GM12878 (cell line): ENCODE data around the gene MS4A7. TPM values are rescaled to one million over a fixed set of nuclear protein-coding genes. Genes with fewer than 3 reads are reported as not detected.

Experiments
- ATAC-seq: fragments of 200-7000 bp; cut with Tn5 transposase; 3 replicates; pipeline ENCODE4 v1.9.1; 2020; ENCODE audit warnings: mild to moderate bottlenecking, moderate library complexity
- BruUV-seq: library from RNA; stranded (reverse); fragments of 400-500 nt; replicated peaks from 2 replicates; lab custom pipeline; 2021; lab: Mats Ljungman, UMichigan
- CTCF ChIA-PET: fragments of 300-600 bp; sonication (Branson Sonifier 250); formaldehyde crosslinking; extraction: SDS; loops from one replicate; lab custom pipeline; 2021; ENCODE audit warnings: inconsistent platforms; lab: Yijun Ruan, JAX
- POLR2A ChIA-PET: fragments of 350-600 bp; formaldehyde crosslinking; extraction: SDS; loops from one replicate; lab custom pipeline; 2021; ENCODE audit warnings: inconsistent platforms; lab: Charles Lee
- RAD21 ChIA-PET: fragments of 300-600 bp; sonication (Branson Sonifier 250); formaldehyde crosslinking; loops from one replicate; lab custom pipeline; 2023; ENCODE audit warnings: antibody characterized with exemption; ENCODE audit not compliant: unreplicated experiment; lab: Charles Lee
- SMC1A ChIA-PET: fragments of 300-600 bp; sonication (Branson Sonifier 250); formaldehyde crosslinking; loops from one replicate; lab custom pipeline; 2023; ENCODE audit not compliant: unreplicated experiment, uncharacterized antibody; lab: Charles Lee
- DNase-seq: peaks from one replicate; pipeline ENCODE4 v3.0.0-alpha.2; 2011; ENCODE audit warnings: low read depth, low spot score
- FAIRE-seq: peaks from 3 replicates; lab custom pipeline; 2011; peaks lifted over from hg19 to GRCh38; lab: Jason Lieb, UNC
- H2AFZ ChIP-seq: 2 replicates; pipeline ENCODE4 v1.6.0; 2011; ENCODE audit warnings: low read depth, low read length, control low read depth; ENCODE audit not compliant: control insufficient read depth
- H3K27ac ChIP-seq: 2 replicates; pipeline ENCODE4 v1.5.1; 2011; ENCODE audit warnings: control low read depth; ENCODE audit not compliant: control insufficient read depth, insufficient read depth
- H3K27me3 ChIP-seq, 2 experiments: replicated peaks in 1 of 2; 2 replicates each; pipeline versions ENCODE4 v1.6.0 to v1.6.1; 2011; ENCODE audit warnings: low read length in 1 of 2; ENCODE audit not compliant: control insufficient read depth in 2 of 2, insufficient read depth in 2 of 2
- H3K36me3 ChIP-seq, 2 experiments: 2 replicates each; pipeline ENCODE4 v1.5.1; 2011; ENCODE audit warnings: low read length in 1 of 2; ENCODE audit not compliant: control insufficient read depth in 2 of 2, insufficient read depth in 2 of 2
- H3K4me1 ChIP-seq: 2 replicates; pipeline ENCODE4 v1.6.1; 2011; ENCODE audit warnings: mild to moderate bottlenecking, low read length, moderate library complexity, mixed read lengths; ENCODE audit not compliant: control insufficient read depth, insufficient read depth
- H3K4me2 ChIP-seq: 2 replicates; pipeline ENCODE4 v1.6.0; 2011; ENCODE audit warnings: control low read depth; ENCODE audit not compliant: control insufficient read depth, insufficient read depth
- H3K4me3 ChIP-seq: fragments of 200-600 bp; sonication (generic); 2 replicates; pipeline ENCODE4 v1.5.1; 2016
- H3K79me2 ChIP-seq: 2 replicates; pipeline ENCODE4 v1.6.0; 2011; ENCODE audit warnings: low read length; ENCODE audit not compliant: control insufficient read depth, insufficient read depth
- H3K9ac ChIP-seq: 2 replicates; pipeline ENCODE4 v1.8.0; 2011; ENCODE audit warnings: low read length, control low read depth, mixed read lengths; ENCODE audit not compliant: control insufficient read depth, insufficient read depth
- H3K9me3 ChIP-seq: replicated peaks from 3 replicates; pipeline ENCODE4 v1.5.1; 2011; ENCODE audit warnings: mild to moderate bottlenecking, low read length; ENCODE audit not compliant: control insufficient read depth, insufficient read depth
- H4K20me1 ChIP-seq: 2 replicates; pipeline ENCODE4 v1.6.0; 2011; ENCODE audit not compliant: control insufficient read depth, insufficient read depth
- ATF7 ChIP-seq: fragments of 450-650 bp; IDR thresholded peaks from 2 replicates; pipeline ENCODE4 v1.6.1; 2016; ENCODE audit warnings: low read depth, mild to moderate bottlenecking
- BMI1 ChIP-seq: fragments of 450-650 bp; IDR thresholded peaks from 2 replicates; pipeline ENCODE4 v1.6.1; 2016; ENCODE audit warnings: mild to moderate bottlenecking, moderate library complexity, borderline replicate concordance
- EED ChIP-seq: sonication (generic); IDR thresholded peaks from 2 replicates; pipeline ENCODE4 v1.6.1; 2016; ENCODE audit warnings: antibody characterized with exemption, low read depth
- ELK1 ChIP-seq: IDR thresholded peaks from 2 replicates; pipeline ENCODE4 v1.6.1; 2012; ENCODE audit warnings: low read depth, low read length, improper control_type of control experiment
- NR2C2 ChIP-seq: IDR thresholded peaks from 2 replicates; pipeline ENCODE4 v1.6.1; 2011; ENCODE audit warnings: borderline replicate concordance, low read depth; ENCODE audit not compliant: control insufficient read depth, insufficient read length
- PAX5 ChIP-seq: IDR thresholded peaks from 2 replicates; pipeline ENCODE4 v1.6.1; 2011; ENCODE audit warnings: low read depth, low read length, borderline replicate concordance
- PKNOX1 ChIP-seq: fragments of 450-650 bp; IDR thresholded peaks from 2 replicates; pipeline ENCODE4 v1.6.1; 2016; ENCODE audit warnings: mild to moderate bottlenecking
- WGBS: methylation state at CpG from one replicate; pipeline ENCODE4 v1.1.6; 2016; ENCODE audit warnings: low lambda C conversion rate; ENCODE audit not compliant: insufficient replicate concordance, insufficient coverage; ENCODE audit errors: missing lambda C conversion rate; 5-methylcytosine and 5-hydroxymethylcytosine counted together
- in situ Hi-C: fragments of 300-500 bp; cut with MboI; formaldehyde crosslinking; loops from 9 replicates; pipeline ENCODE4 v1.14.3; 2018; ENCODE audit warnings: mixed read lengths
- intact Hi-C: fragments of 100-400 bp; cut with micrococcal nuclease; formaldehyde crosslinking; loops from one replicate; pipeline ENCODE4 v1.14.2; 2022; ENCODE audit not compliant: unreplicated experiment
- polyA plus RNA-seq, 11 experiments: library from polyadenylated mRNA; depleted of rRNA in 4 of 11; unstranded in 6 of 11; stranded (reverse) in 5 of 11; fragments of >200 nt; fragmentation: Nextera tagmentation in 4 of 11; fragmentation: Illumina TruSeq in 1 of 11; extraction: Ambion mirVana in 4 of 11; extraction: Trizol in 1 of 11; gene quantifications; 1 replicate in 1 of 11; 2 replicates in 10 of 11; pipeline versions ENCODE4 v1.2.1 to v1.2.3, GENCODE V29; 2011 to 2016; ENCODE audit warnings: inconsistent platforms in 2 of 11, missing spikeins in 2 of 11, low read depth in 1 of 11
- total RNA-seq, 4 experiments: library from RNA; depleted of rRNA in 3 of 4; stranded (reverse); fragments of >200 nt in 3 of 4; fragmentation: Illumina TruSeq in 1 of 4; extraction: Trizol in 1 of 4; gene quantifications; 2 replicates each; pipeline versions ENCODE4 v1.2.1 to v1.2.3, GENCODE V29; 2013 to 2021
- TF ChIP-seq, protein P1 (sequence below): fragments of 450-650 bp; IDR thresholded peaks from 2 replicates; pipeline ENCODE4 v1.6.1; 2016; ENCODE audit warnings: mild to moderate bottlenecking, moderate library complexity, borderline replicate concordance
- TF ChIP-seq, protein P2 (sequence below): fragments of 450-650 bp; formaldehyde crosslinking; IDR thresholded peaks from 2 replicates; pipeline ENCODE4 v1.4.0; 2022; ENCODE audit warnings: mild to moderate bottlenecking, moderate library complexity
- TF ChIP-seq, protein P3 (sequence below): fragments of 450-650 bp; IDR thresholded peaks from 2 replicates; pipeline ENCODE4 v1.6.1; 2017; ENCODE audit warnings: antibody characterized with exemption, mild to moderate bottlenecking, moderate library complexity

Gene MS4A7
- total and polyA plus RNA-seq, 10 of the 15 experiments (the other 5 are each of a cell fraction or from before 2014, with no cell fraction given): 1.7 to 17.0 (median 3.7) TPM

GRCh38 chr11:60349990-60350389 is 28.3 kb upstream of the MS4A7 start:
- Histone ChIP-seq H3K4me3 (no peak overlapping the region), H3K9ac (no peak overlapping the region), H2AFZ (no peak overlapping the region), H3K27me3 (no peaks in the 10 kb centered on the region), H3K27ac (no peak overlapping the region), H3K79me2 (no peaks in the 10 kb centered on the region), H3K4me2 (no peak overlapping the region), H4K20me1 (no peaks in the 10 kb centered on the region), H3K9me3 (peaks cover 6% of the 10 kb centered on the region; the same call in 2 of the 3 replicates), H3K4me1 (peaks cover 11% of the 10 kb centered on the region), H3K36me3 (no peaks in the 10 kb centered on the region)
- RAD21 ChIA-PET: interaction anchor here (0.8 to 2.8 kb wide), 3 partner anchors 13 to 268 kb away, joined by 3 to 20 read pairs (median 13); no protein-coding TSS in a partner anchor
- BruUV-seq: no TSS peak
- FAIRE-seq (no peak), DNase-seq (no peak), ATAC-seq (no peak)
- SMC1A ChIA-PET: interaction anchor here (0.7 to 2.4 kb wide), 6 partner anchors 13 to 264 kb away, joined by 3 to 14 read pairs (median 4); partner anchors contain the start of gene MS4A1
- CTCF ChIA-PET: interaction anchor here (1.0 to 9.9 kb wide), 8 partner anchors 10 to 268 kb away, joined by 3 to 200 read pairs (median 10); no protein-coding TSS in a partner anchor
- in situ Hi-C loops (no loop called here), intact Hi-C loops (loop anchor here (5.0 to 10.0 kb wide), 2 partner anchors 137 to 525 kb away; no protein-coding TSS in a partner anchor)
- POLR2A ChIA-PET: no interaction called here
- WGBS: 89% methylated on average over 1 of the region's 1 CpG
- no peak for TF ChIP-seq ELK1
- TF ChIP-seq, protein P1, sequence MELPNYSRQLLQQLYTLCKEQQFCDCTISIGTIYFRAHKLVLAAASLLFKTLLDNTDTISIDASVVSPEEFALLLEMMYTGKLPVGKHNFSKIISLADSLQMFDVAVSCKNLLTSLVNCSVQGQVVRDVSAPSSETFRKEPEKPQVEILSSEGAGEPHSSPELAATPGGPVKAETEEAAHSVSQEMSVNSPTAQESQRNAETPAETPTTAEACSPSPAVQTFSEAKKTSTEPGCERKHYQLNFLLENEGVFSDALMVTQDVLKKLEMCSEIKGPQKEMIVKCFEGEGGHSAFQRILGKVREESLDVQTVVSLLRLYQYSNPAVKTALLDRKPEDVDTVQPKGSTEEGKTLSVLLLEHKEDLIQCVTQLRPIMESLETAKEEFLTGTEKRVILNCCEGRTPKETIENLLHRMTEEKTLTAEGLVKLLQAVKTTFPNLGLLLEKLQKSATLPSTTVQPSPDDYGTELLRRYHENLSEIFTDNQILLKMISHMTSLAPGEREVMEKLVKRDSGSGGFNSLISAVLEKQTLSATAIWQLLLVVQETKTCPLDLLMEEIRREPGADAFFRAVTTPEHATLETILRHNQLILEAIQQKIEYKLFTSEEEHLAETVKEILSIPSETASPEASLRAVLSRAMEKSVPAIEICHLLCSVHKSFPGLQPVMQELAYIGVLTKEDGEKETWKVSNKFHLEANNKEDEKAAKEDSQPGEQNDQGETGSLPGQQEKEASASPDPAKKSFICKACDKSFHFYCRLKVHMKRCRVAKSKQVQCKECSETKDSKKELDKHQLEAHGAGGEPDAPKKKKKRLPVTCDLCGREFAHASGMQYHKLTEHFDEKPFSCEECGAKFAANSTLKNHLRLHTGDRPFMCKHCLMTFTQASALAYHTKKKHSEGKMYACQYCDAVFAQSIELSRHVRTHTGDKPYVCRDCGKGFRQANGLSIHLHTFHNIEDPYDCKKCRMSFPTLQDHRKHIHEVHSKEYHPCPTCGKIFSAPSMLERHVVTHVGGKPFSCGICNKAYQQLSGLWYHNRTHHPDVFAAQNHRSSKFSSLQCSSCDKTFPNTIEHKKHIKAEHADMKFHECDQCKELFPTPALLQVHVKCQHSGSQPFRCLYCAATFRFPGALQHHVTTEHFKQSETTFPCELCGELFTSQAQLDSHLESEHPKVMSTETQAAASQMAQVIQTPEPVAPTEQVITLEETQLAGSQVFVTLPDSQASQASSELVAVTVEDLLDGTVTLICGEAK: no peak
- TF ChIP-seq EED: no peak
- TF ChIP-seq, protein P2, sequence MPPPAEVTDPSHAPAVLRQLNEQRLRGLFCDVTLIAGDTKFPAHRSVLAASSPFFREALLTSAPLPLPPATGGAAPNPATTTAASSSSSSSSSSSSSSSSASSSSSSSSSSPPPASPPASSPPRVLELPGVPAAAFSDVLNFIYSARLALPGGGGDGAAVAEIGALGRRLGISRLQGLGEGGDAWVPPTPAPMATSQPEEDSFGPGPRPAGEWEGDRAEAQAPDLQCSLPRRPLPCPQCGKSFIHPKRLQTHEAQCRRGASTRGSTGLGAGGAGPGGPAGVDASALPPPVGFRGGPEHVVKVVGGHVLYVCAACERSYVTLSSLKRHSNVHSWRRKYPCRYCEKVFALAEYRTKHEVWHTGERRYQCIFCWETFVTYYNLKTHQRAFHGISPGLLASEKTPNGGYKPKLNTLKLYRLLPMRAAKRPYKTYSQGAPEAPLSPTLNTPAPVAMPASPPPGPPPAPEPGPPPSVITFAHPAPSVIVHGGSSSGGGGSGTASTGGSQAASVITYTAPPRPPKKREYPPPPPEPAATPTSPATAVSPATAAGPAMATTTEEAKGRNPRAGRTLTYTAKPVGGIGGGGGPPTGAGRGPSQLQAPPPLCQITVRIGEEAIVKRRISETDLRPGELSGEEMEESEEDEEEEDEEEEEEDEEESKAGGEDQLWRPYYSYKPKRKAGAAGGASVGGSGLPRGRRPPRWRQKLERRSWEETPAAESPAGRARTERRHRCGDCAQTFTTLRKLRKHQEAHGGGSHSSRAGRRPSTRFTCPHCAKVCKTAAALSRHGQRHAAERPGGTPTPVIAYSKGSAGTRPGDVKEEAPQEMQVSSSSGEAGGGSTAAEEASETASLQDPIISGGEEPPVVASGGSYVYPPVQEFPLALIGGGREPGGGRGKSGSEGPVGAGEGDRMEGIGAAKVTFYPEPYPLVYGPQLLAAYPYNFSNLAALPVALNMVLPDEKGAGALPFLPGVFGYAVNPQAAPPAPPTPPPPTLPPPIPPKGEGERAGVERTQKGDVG (CRISPR knock-in tag): no peak
- TF ChIP-seq ATF7: no peak
- no peak for TF ChIP-seq PKNOX1
- TF ChIP-seq, protein P3, sequence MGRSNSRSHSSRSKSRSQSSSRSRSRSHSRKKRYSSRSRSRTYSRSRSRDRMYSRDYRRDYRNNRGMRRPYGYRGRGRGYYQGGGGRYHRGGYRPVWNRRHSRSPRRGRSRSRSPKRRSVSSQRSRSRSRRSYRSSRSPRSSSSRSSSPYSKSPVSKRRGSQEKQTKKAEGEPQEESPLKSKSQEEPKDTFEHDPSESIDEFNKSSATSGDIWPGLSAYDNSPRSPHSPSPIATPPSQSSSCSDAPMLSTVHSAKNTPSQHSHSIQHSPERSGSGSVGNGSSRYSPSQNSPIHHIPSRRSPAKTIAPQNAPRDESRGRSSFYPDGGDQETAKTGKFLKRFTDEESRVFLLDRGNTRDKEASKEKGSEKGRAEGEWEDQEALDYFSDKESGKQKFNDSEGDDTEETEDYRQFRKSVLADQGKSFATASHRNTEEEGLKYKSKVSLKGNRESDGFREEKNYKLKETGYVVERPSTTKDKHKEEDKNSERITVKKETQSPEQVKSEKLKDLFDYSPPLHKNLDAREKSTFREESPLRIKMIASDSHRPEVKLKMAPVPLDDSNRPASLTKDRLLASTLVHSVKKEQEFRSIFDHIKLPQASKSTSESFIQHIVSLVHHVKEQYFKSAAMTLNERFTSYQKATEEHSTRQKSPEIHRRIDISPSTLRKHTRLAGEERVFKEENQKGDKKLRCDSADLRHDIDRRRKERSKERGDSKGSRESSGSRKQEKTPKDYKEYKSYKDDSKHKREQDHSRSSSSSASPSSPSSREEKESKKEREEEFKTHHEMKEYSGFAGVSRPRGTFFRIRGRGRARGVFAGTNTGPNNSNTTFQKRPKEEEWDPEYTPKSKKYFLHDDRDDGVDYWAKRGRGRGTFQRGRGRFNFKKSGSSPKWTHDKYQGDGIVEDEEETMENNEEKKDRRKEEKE: no peak
- TF ChIP-seq BMI1: no peak
- TF ChIP-seq NR2C2: no peak
- no peak for TF ChIP-seq PAX5
